ENCODE data around the gene MED16. TPM values are rescaled to one million over a fixed set of nuclear protein-coding genes. Genes with fewer than 3 reads are reported as not detected.

MED16 gene
- total RNA-seq, 2 experiments from 2014 or later, result 25.8 to 30.1 TPM

- H3K27ac Mint-ChIP-seq, result peak overlapping the region; percentile 74
- peak; percentile 46 to 94 (median 66) for DNase-seq
- intact Hi-C loops (cut with DNase I, micrococcal nuclease), result no loop called here
- no peaks in the 10 kb centered on the region for H3K36me3 Mint-ChIP-seq (ENCODE audit: low read depth)
- H3K9me3 ChIP-seq (ENCODE audit: control insufficient read depth in 1 of 2, insufficient read depth in 1 of 2, low read length in 2 of 2), result peaks cover 0 to 17% of the 10 kb centered on the region in 2 experiments
- H3K27me3 ChIP-seq (ENCODE audit: control insufficient read depth in 1 of 2, insufficient read depth in 2 of 2, low read length in 2 of 2), result no peaks in the 10 kb centered on the region
- no peak overlapping the region for H3K27ac ChIP-seq (ENCODE audit: low read depth in 1 of 2, low read length in 2 of 2)
- H3K4me3 Mint-ChIP-seq, result peak overlapping the region; percentile 78
- peaks cover 30% of the 10 kb centered on the region for H3K4me1 Mint-ChIP-seq (ENCODE audit: low read depth)
- H3K27me3 Mint-ChIP-seq, result no peaks in the 10 kb centered on the region
- peaks cover 42% of the 10 kb centered on the region for H3K4me1 ChIP-seq (ENCODE audit: insufficient read depth, low read length)
- ATAC-seq (ENCODE audit: poor library complexity), result peak; percentile 79
- CTCF ChIA-PET, result no interaction called here
- no peaks in the 10 kb centered on the region for H3K9me3 Mint-ChIP-seq
- H3K36me3 ChIP-seq (ENCODE audit: insufficient read depth, low read length), result no peaks in the 10 kb centered on the region
- H3K4me3 ChIP-seq (ENCODE audit: low read length), result peak overlapping the region; percentile 52
- POLR2A ChIA-PET, result interaction anchor here (1.0 to 1.7 kb wide), 2 partner anchors 48 to 328 kb away, joined by 3 read pairs; partner anchors contain the start of genes CIRBP, MED16 and RNU6-9
- no peak for TF ChIP-seq CTCF (IDR thresholded peaks at IDR 0.05)
These were observed 47.8 kb upstream of the MED16 start for GRCh38 chr19:940591-941291.

GRCh38 chr19:939922-940321 is 46.9 kb upstream of the MED16 start:
- Histone ChIP-seq H3K4me3 (ENCODE audit: low read length) (no peak overlapping the region), H3K36me3 (ENCODE audit: insufficient read depth, low read length) (no peaks in the 10 kb centered on the region), H3K27ac (ENCODE audit: low read depth in 1 of 2, low read length in 2 of 2) (no peak overlapping the region), H3K9me3 (ENCODE audit: control insufficient read depth in 1 of 2, insufficient read depth in 1 of 2, low read length in 2 of 2) (peaks cover 0 to 17% of the 10 kb centered on the region in 2 experiments), H3K27me3 (ENCODE audit: control insufficient read depth in 1 of 2, insufficient read depth in 2 of 2, low read length in 2 of 2) (no peaks in the 10 kb centered on the region), H3K4me1 (ENCODE audit: insufficient read depth, low read length) (peaks cover 42% of the 10 kb centered on the region)
- no peaks in the 10 kb centered on the region for H3K9me3 Mint-ChIP-seq
- DNase-seq (no peak), ATAC-seq (ENCODE audit: poor library complexity) (no peak)
- H3K4me1 Mint-ChIP-seq (ENCODE audit: low read depth), result peaks cover 30% of the 10 kb centered on the region
- intact Hi-C loops (cut with DNase I, micrococcal nuclease), result no loop called here
- no peaks in the 10 kb centered on the region for H3K36me3 Mint-ChIP-seq (ENCODE audit: low read depth)
- CTCF ChIA-PET, result no interaction called here
- H3K27me3 Mint-ChIP-seq, result no peaks in the 10 kb centered on the region
- peak overlapping the region; percentile 74 for H3K27ac Mint-ChIP-seq
- POLR2A ChIA-PET, result interaction anchor here (1.7 kb wide), 1 partner anchor 329 kb away, joined by 3 read pairs; the partner anchor contains the start of gene CIRBP
- TF ChIP-seq CTCF (IDR thresholded peaks at IDR 0.05), result no peak
- H3K4me3 Mint-ChIP-seq, result peak overlapping the region; percentile 78

GRCh38 chr19:939439-939838 is 46.5 kb upstream of the MED16 start:
- ChIA-PET CTCF (no interaction called here), POLR2A (interaction anchor here (2.1 kb wide), 1 partner anchor 45 kb away, joined by 5 read pairs; the partner anchor contains the start of gene WDR18)
- no peaks in the 10 kb centered on the region for H3K9me3 Mint-ChIP-seq

More at GRCh38 chr19:939439-939838, 46.5 kb upstream of the MED16 start:
- Mint-ChIP-seq H3K4me3 (peak overlapping the region; percentile 78), H3K36me3 (ENCODE audit: low read depth) (no peaks in the 10 kb centered on the region), H3K27me3 (no peaks in the 10 kb centered on the region), H3K4me1 (ENCODE audit: low read depth) (peaks cover 30% of the 10 kb centered on the region), H3K27ac (no peak overlapping the region)
- H3K4me3 ChIP-seq (ENCODE audit: low read length), result no peak overlapping the region
- intact Hi-C loops (cut with DNase I, micrococcal nuclease), result no loop called here
- no peak overlapping the region for H3K27ac ChIP-seq (ENCODE audit: low read depth in 1 of 2, low read length in 2 of 2)
- no peak for TF ChIP-seq CTCF (IDR thresholded peaks at IDR 0.05)
- H3K9me3 ChIP-seq (ENCODE audit: control insufficient read depth in 1 of 2, insufficient read depth in 1 of 2, low read length in 2 of 2), result peaks cover 0 to 17% of the 10 kb centered on the region in 2 experiments
- DNase-seq, result no peak
- H3K36me3 ChIP-seq (ENCODE audit: insufficient read depth, low read length), result no peaks in the 10 kb centered on the region
- H3K27me3 ChIP-seq (ENCODE audit: control insufficient read depth in 1 of 2, insufficient read depth in 2 of 2, low read length in 2 of 2), result no peaks in the 10 kb centered on the region
- no peak for ATAC-seq (ENCODE audit: poor library complexity)
- H3K4me1 ChIP-seq (ENCODE audit: insufficient read depth, low read length), result peaks cover 44% of the 10 kb centered on the region

All from CD4-positive, alpha-beta T cell (primary cell).